H9 (cell line): ENCODE results near the gene DUSP6. TPM values are rescaled to one million over a fixed set of nuclear protein-coding genes. Genes with fewer than 3 reads are reported as not detected.

Experiments
- DNase-seq: peaks from one replicate; pipeline ENCODE4 v3.0.0-alpha.2; 2017
- H2AFZ ChIP-seq: one replicate; pipeline ENCODE4 v1.6.1; 2013; ENCODE audit warnings: mild to moderate bottlenecking, low read length, control low read depth, moderate library complexity
- H2AK5ac ChIP-seq: 2 replicates; pipeline ENCODE4 v1.6.1; 2013; ENCODE audit warnings: low read length, control low read depth, mixed read lengths; ENCODE audit not compliant: insufficient read length
- H2BK120ac ChIP-seq: one replicate; pipeline ENCODE4 v1.6.1; 2013; ENCODE audit warnings: low read depth, mild to moderate bottlenecking, low read length, control low read depth, inconsistent platforms; ENCODE audit not compliant: poor library complexity, severe bottlenecking
- H2BK12ac ChIP-seq: 2 replicates; pipeline ENCODE4 v1.6.1; 2013; ENCODE audit warnings: low read length, control low read depth, mixed read lengths, low read depth; ENCODE audit not compliant: insufficient read length
- H2BK15ac ChIP-seq: 2 replicates; pipeline ENCODE4 v1.6.1; 2013; ENCODE audit warnings: low read depth, low read length, control low read depth
- H2BK20ac ChIP-seq: one replicate; pipeline ENCODE4 v1.6.1; 2013; ENCODE audit warnings: low read depth, mild to moderate bottlenecking, low read length, control low read depth, inconsistent platforms; ENCODE audit not compliant: poor library complexity, severe bottlenecking
- H2BK5ac ChIP-seq: 2 replicates; pipeline ENCODE4 v1.6.1; 2013; ENCODE audit warnings: low read length, control low read depth, mixed read lengths; ENCODE audit not compliant: insufficient read length
- H3K14ac ChIP-seq: 2 replicates; pipeline ENCODE4 v1.6.1; 2013; ENCODE audit warnings: low read length, control low read depth; ENCODE audit not compliant: insufficient read depth
- H3K18ac ChIP-seq: 2 replicates; pipeline ENCODE4 v1.6.1; 2013; ENCODE audit warnings: low read depth, mild to moderate bottlenecking, mixed read lengths, low read length, control low read depth; ENCODE audit not compliant: insufficient read length
- H3K23ac ChIP-seq: 2 replicates; pipeline ENCODE4 v1.6.1; 2013; ENCODE audit warnings: low read length, control low read depth, mixed read lengths, low read depth; ENCODE audit not compliant: insufficient read length
- H3K23me2 ChIP-seq: 2 replicates; pipeline ENCODE4 v1.6.1; 2013; ENCODE audit warnings: low read depth, mild to moderate bottlenecking, mixed read lengths, low read length, control low read depth; ENCODE audit not compliant: insufficient read length, poor library complexity, severe bottlenecking
- H3K27ac ChIP-seq: 2 replicates; pipeline ENCODE4 v1.5.1; 2013; ENCODE audit warnings: low read length, control low read depth, mixed read lengths, low read depth; ENCODE audit not compliant: insufficient read length
- H3K27me3 ChIP-seq: 2 replicates; pipeline ENCODE4 v1.6.1; 2013; ENCODE audit warnings: low read length, control low read depth, inconsistent platforms; ENCODE audit not compliant: insufficient read depth
- H3K4ac ChIP-seq: 2 replicates; pipeline ENCODE4 v1.6.1; 2013; ENCODE audit warnings: low read depth, mild to moderate bottlenecking, control low read depth, inconsistent platforms, low read length, moderate library complexity
- H3K4me1 ChIP-seq: 2 replicates; pipeline ENCODE4 v1.6.1; 2013; ENCODE audit warnings: low read length, control low read depth, inconsistent platforms; ENCODE audit not compliant: insufficient read depth
- H3K4me2 ChIP-seq: 2 replicates; pipeline ENCODE4 v1.6.1; 2013; ENCODE audit warnings: low read length, control low read depth, mixed read lengths; ENCODE audit not compliant: insufficient read length, insufficient read depth
- H3K56ac ChIP-seq: 2 replicates; pipeline ENCODE4 v1.6.1; 2013; ENCODE audit warnings: low read depth, mild to moderate bottlenecking, mixed read lengths, low read length, control low read depth; ENCODE audit not compliant: insufficient read length
- H3K79me1 ChIP-seq: 2 replicates; pipeline ENCODE4 v1.6.1; 2013; ENCODE audit warnings: low read depth, mild to moderate bottlenecking, moderate library complexity, low read length, control low read depth, inconsistent platforms; ENCODE audit not compliant: insufficient read depth, poor library complexity, severe bottlenecking
- H3K79me2 ChIP-seq: 2 replicates; pipeline ENCODE4 v1.6.1; 2013; ENCODE audit warnings: low read length, control low read depth, inconsistent platforms; ENCODE audit not compliant: insufficient read depth
- H3K9ac ChIP-seq: 2 replicates; pipeline ENCODE4 v1.6.1; 2013; ENCODE audit warnings: low read length, control low read depth, mixed read lengths; ENCODE audit not compliant: insufficient read length; ENCODE audit errors: extremely low read depth
- H3K9me3 ChIP-seq: one replicate; pipeline ENCODE4 v1.6.1; 2013; ENCODE audit warnings: low read depth, low read length, inconsistent platforms; ENCODE audit not compliant: control insufficient read depth
- H3T11ph ChIP-seq: one replicate; pipeline ENCODE4 v1.6.1; 2013; ENCODE audit warnings: mild to moderate bottlenecking, low read length, control low read depth, inconsistent platforms
- H4K20me1 ChIP-seq: one replicate; pipeline ENCODE4 v1.6.1; 2013; ENCODE audit not compliant: control insufficient read depth, insufficient read length, insufficient read depth
- H4K5ac ChIP-seq: 2 replicates; pipeline ENCODE4 v1.6.1; 2013; ENCODE audit warnings: low read depth, mild to moderate bottlenecking, mixed read lengths, low read length, control low read depth; ENCODE audit not compliant: insufficient read length
- H4K8ac ChIP-seq: replicated peaks from 2 replicates; pipeline ENCODE4 v1.6.1; 2013; ENCODE audit warnings: low read length, control low read depth, mixed read lengths, low read depth; ENCODE audit not compliant: insufficient read length
- H4K91ac ChIP-seq: 2 replicates; pipeline ENCODE4 v1.6.1; 2013; ENCODE audit warnings: low read depth, mild to moderate bottlenecking, moderate library complexity, mixed read lengths, low read length, control low read depth; ENCODE audit not compliant: insufficient read length
- H3K27ac Mint-ChIP-seq, 3 experiments: 2 replicates in 2 of 3; 3 replicates in 1 of 3; pipeline ENCODE4 v1.8.0; 2020 to 2021; ENCODE audit warnings: mixed read lengths in 3 of 3, mild to moderate bottlenecking in 1 of 3, moderate library complexity in 1 of 3
- H3K27me3 Mint-ChIP-seq: 2 replicates; pipeline ENCODE4 v1.8.0; 2021; ENCODE audit warnings: low read depth, mild to moderate bottlenecking, moderate library complexity, mixed read lengths
- H3K36me3 Mint-ChIP-seq, 3 experiments: 2 replicates in 2 of 3; 3 replicates in 1 of 3; pipeline ENCODE4 v1.8.0; 2020 to 2021; ENCODE audit warnings: low read depth in 3 of 3, mixed read lengths in 3 of 3; ENCODE audit not compliant: insufficient read depth in 1 of 3
- H3K4me1 Mint-ChIP-seq, 2 experiments: 2 replicates each; pipeline ENCODE4 v1.8.0; 2020; ENCODE audit warnings: mixed read lengths in 2 of 2
- H3K4me3 Mint-ChIP-seq, 2 experiments: 2 replicates in 1 of 2; 3 replicates in 1 of 2; pipeline ENCODE4 v1.8.0; 2020 to 2021; ENCODE audit warnings: mild to moderate bottlenecking in 2 of 2, mixed read lengths in 2 of 2, moderate library complexity in 1 of 2
- H3K9me3 Mint-ChIP-seq, 2 experiments: 2 replicates in 1 of 2; 3 replicates in 1 of 2; pipeline ENCODE4 v1.8.0; 2020; ENCODE audit warnings: mild to moderate bottlenecking in 2 of 2, mixed read lengths in 2 of 2, moderate library complexity in 1 of 2
- CTCF ChIP-seq: fragments of 200-600 bp; sonication (generic); conservative IDR thresholded peaks from 3 replicates; pipeline ENCODE4 v1.8.0; 2021; ENCODE audit warnings: antibody characterized with exemption, mild to moderate bottlenecking
- WGBS: extraction: QIAGEN DNeasy Blood & Tissue Kit; methylation state at CpG from one replicate; pipeline ENCODE4 v1.1.7; 2013; ENCODE audit warnings: missing lambda C conversion rate, low lambda C conversion rate, mixed read lengths; ENCODE audit not compliant: insufficient read length; ENCODE audit errors: extremely low coverage; 5-methylcytosine and 5-hydroxymethylcytosine counted together
- total RNA-seq: library from RNA; stranded (reverse); gene quantifications from 2 replicates; pipeline ENCODE4 v1.2.1, GENCODE V29; 2021

The DUSP6 gene
- total RNA-seq, 1 experiment from 2014 or later = 35.3 TPM

DNA sequence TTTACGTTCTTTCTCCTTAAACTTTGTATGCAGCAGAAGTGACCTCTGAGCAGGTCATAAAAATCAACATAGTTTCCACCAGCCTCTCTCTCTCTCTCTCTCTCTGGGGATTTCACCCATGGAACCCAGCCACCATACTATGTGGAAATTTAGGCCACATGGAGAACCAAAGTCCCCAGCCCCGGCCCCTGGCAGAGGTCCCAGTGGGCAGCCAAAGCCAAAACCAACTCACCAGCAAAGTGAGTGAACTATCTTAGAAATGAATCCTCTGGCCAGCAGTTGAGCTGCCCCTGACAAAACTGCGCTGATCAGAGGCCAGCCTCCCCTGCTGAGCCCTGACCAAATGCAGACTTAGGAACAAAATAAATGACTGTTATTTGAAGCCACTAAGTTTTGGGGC is 9.2 kb downstream of the DUSP6 start:
- Histone ChIP-seq H3K27me3 (no peaks in the 10 kb centered on the region), H3K79me1 (no peaks in the 10 kb centered on the region), H4K8ac (no peak overlapping the region), H2BK5ac (no peak overlapping the region), H2BK15ac (no peak overlapping the region), H2AK5ac (no peak overlapping the region), H3K23ac (no peak overlapping the region), H2AFZ (no peak overlapping the region), H3K27ac (no peak overlapping the region), H3K14ac (no peak overlapping the region), H3K4ac (no peak overlapping the region), H3K9me3 (no peaks in the 10 kb centered on the region), H3T11ph (no peak overlapping the region), H3K18ac (no peak overlapping the region), H3K79me2 (no peaks in the 10 kb centered on the region), H4K91ac (no peak overlapping the region), H2BK20ac (no peak overlapping the region), H3K23me2 (no peaks in the 10 kb centered on the region), H3K9ac (no peak overlapping the region), H3K4me1 (peaks cover 12% of the 10 kb centered on the region; the same call in 1 of the 2 replicates), H3K4me2 (no peak overlapping the region), H2BK12ac (no peak overlapping the region), H3K56ac (no peak overlapping the region), H4K5ac (no peak overlapping the region), H2BK120ac (no peak overlapping the region), H4K20me1 (no peaks in the 10 kb centered on the region)
- no CpG with 5 or more reads among the region's 3 CpGs for WGBS
- no peak overlapping the region for H3K27ac Mint-ChIP-seq
- no peak for DNase-seq
- peaks cover 45 to 50% of the 10 kb centered on the region in 2 experiments for H3K4me1 Mint-ChIP-seq
- H3K4me3 Mint-ChIP-seq = no peak overlapping the region
- no peak for TF ChIP-seq CTCF
- H3K27me3 Mint-ChIP-seq = peaks cover 74% of the 10 kb centered on the region
- peaks cover 6 to 13% (median 11%) of the 10 kb centered on the region in 3 experiments; a peak in 5 of 7 replicates for H3K36me3 Mint-ChIP-seq
- no peaks in the 10 kb centered on the region; a peak in 1 of 5 replicates for H3K9me3 Mint-ChIP-seq
